Fibroblast of the aortic adventitia (primary cell): ENCODE measurements around the gene GOLT1A. TPM values are rescaled to one million over a fixed set of nuclear protein-coding genes. Genes with fewer than 3 reads are reported as not detected.

ENCODE experiments used
- DNase-seq: peaks from one replicate; pipeline ENCODE4 v3.0.0-alpha.2; 2010; ENCODE audit warnings: low read depth
- H3K4me3 ChIP-seq: 2 replicates; pipeline ENCODE4 v1.5.1; 2011; ENCODE audit warnings: low read depth, mild to moderate bottlenecking, control low read depth, low read length, moderate library complexity
- total RNA-seq: library from RNA; depleted of rRNA; stranded (reverse); fragments of >200 nt; gene quantifications from 2 replicates; pipeline ENCODE4 v1.2.3, GENCODE V29; 2012; ENCODE audit warnings: low replicate concordance
- TF ChIP-seq, protein P1 (sequence below): IDR thresholded peaks from 2 replicates; pipeline ENCODE4 v1.5.1; 2011; ENCODE audit warnings: mild to moderate bottlenecking, low read length, control low read depth, inconsistent platforms; ENCODE audit not compliant: insufficient read depth

GOLT1A gene
- total RNA-seq, 1 donor = not detected

GRCh38 chr1:204171751-204172178 is 42.0 kb downstream of the GOLT1A start:
- peak; percentile 68 for DNase-seq
- no peak overlapping the region for H3K4me3 ChIP-seq
- TF ChIP-seq, protein P1, sequence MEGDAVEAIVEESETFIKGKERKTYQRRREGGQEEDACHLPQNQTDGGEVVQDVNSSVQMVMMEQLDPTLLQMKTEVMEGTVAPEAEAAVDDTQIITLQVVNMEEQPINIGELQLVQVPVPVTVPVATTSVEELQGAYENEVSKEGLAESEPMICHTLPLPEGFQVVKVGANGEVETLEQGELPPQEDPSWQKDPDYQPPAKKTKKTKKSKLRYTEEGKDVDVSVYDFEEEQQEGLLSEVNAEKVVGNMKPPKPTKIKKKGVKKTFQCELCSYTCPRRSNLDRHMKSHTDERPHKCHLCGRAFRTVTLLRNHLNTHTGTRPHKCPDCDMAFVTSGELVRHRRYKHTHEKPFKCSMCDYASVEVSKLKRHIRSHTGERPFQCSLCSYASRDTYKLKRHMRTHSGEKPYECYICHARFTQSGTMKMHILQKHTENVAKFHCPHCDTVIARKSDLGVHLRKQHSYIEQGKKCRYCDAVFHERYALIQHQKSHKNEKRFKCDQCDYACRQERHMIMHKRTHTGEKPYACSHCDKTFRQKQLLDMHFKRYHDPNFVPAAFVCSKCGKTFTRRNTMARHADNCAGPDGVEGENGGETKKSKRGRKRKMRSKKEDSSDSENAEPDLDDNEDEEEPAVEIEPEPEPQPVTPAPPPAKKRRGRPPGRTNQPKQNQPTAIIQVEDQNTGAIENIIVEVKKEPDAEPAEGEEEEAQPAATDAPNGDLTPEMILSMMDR = no peak

DNA sequence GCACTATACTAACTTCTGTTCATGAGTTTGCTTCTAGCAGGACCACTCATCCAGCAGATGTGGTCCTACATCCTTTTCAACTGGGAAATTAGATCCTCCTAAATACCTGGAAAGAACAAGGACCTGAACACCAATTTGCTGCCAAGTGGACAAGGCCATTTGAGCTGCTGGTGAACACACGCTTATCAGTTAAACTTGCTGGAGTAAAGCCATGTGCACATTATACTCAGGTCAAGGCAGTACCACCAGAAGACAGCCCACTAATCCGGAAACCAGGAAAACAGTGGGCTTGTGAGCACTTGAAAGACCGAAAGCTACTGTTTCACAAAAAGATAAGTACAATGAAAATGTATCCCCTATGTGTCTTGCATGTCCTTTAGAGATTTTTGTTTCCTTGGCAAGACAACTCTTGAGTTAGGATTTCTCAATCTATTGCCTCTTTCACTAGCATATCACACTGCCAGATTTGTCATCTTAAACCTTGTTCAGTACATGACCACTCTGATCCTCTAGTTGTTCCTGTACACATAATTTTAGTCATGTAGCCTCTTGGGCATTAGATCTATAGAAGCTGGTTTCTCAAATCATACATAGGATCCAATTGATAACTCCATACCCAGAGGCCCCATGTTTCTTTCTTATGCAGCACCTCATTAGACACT is 43.2 kb downstream of the GOLT1A start:
- DNase-seq = no peak
- TF ChIP-seq, protein P1 = no peak

GRCh38 chr1:204169858-204170257 is 43.9 kb downstream of the GOLT1A start:
- H3K4me3 ChIP-seq = no peak overlapping the region

More for the DNA sequence above, 43.2 kb downstream of the GOLT1A start:
- H3K4me3 ChIP-seq = no peak overlapping the region

DNA sequence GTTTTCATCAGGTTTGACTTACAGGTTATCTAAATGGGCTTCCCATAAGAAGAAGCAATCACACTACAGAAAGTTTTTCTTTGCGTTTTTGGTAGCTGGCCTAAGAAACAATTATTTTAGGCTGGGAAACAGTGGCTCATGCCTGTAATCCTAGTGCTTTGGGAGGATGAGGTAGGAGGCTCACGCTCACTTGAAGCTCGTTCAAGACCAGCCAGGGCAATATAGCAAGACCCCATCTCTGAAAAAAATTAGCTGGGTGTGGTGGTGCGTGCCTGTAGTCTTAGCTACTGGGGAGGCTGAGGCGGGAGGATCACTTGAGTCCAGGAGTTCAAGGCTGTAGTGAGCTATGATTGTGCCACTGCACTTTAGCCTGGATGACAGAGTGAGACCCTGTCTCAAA is 46.1 kb downstream of the GOLT1A start:
- H3K4me3 ChIP-seq = no peak overlapping the region
- TF ChIP-seq, protein P1 = no peak

More at GRCh38 chr1:204169858-204170257, 43.9 kb downstream of the GOLT1A start:
- TF ChIP-seq, protein P1 = no peak
- no peak for DNase-seq

GRCh38 chr1:204166219-204166618 is 47.6 kb downstream of the GOLT1A start, which contains the start of gene REN:
Gene REN (minus strand): TSS chr1:204166337. CDS start chr1:204166293, 44 bp downstream.
- DNase-seq = no peak
- no peak within 1 kb of the TSS for H3K4me3 ChIP-seq
- TF ChIP-seq, protein P1 = no peak

More for the DNA sequence above, 46.1 kb downstream of the GOLT1A start:
- no peak for DNase-seq

DNA sequence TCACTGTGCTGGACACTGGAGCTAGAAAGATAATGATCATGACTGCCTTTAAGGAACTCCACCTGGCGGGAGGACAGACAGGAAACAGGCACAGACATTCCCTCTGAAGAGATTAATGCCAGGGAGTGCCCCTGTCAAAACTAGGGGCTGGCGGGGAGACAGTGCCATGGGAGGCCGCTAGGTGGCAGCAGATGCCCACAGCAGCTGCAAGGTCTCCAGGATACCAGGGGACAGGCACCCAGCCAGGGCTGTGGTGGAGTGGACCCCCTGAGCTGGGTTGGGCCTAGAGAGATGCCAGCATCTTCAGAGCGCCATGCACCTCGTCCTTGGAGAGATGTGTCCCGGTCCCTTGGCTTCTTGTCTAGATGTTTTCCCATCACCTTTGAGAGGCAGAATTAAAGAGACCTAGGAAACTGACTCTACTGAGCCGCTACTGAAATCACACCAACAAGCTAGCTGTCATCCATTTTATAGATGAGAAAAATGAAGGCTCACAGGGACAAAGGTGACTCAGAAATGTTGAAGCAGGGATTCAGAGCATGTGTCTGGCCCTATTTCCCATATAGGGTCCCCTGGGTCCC is 51.2 kb downstream of the GOLT1A start:
- TF ChIP-seq, protein P1 = peak; percentile 99
- peak; percentile 62 for DNase-seq
- no peak overlapping the region for H3K4me3 ChIP-seq
